Measurements from ENCODE around the gene FRMD5.
A peak's percentile ranks its signal among the peaks of the same experiment; 100 is the strongest.

GRCh38 chr15:44195151-44195740, at the start of gene FRMD5:
- TF ChIP-seq CTCF (IDR thresholded peaks at IDR 0.05; ENCODE audit: poor library complexity) (peak; percentile 32), EZH2 (IDR thresholded peaks at IDR 0.05; ENCODE audit: borderline replicate concordance) (no peak)
